GM19193 (cell line): Measurements from ENCODE around the gene RHOH.

Source experiments
- POLR2A ChIP-seq: IDR thresholded peaks from 4 replicates; pipeline ENCODE4 v1.6.1; 2011; ENCODE audit not compliant: insufficient read depth, insufficient read length; ENCODE audit errors: extremely low read depth

RHOH gene

GRCh38 chr4:40238008-40238699 lies 41.3 kb downstream of the RHOH start:
- TF ChIP-seq POLR2A, result no peak

GRCh38 chr4:40238700-40239548 lies 42.1 kb downstream of the RHOH start:
- TF ChIP-seq POLR2A, result no peak

GRCh38 chr4:40240040-40240653 lies 43.3 kb downstream of the RHOH start:
- no peak for TF ChIP-seq POLR2A

GRCh38 chr4:40241026-40241425 lies 44.2 kb downstream of the RHOH start:
- TF ChIP-seq POLR2A, result no peak

GRCh38 chr4:40241941-40242340 lies 45.1 kb downstream of the RHOH start:
- no peak for TF ChIP-seq POLR2A

GRCh38 chr4:40243386-40243948 lies 46.6 kb downstream of the RHOH start:
- no peak for TF ChIP-seq POLR2A

- no peak for TF ChIP-seq POLR2A
These were observed 47.8 kb downstream of the RHOH start for GRCh38 chr4:40244606-40245005.

GRCh38 chr4:40245550-40245949 lies 48.7 kb downstream of the RHOH start:
- TF ChIP-seq POLR2A, result no peak

GRCh38 chr4:40246011-40246900 lies 49.4 kb downstream of the RHOH start:
- peak; percentile 47 for TF ChIP-seq POLR2A

GRCh38 chr4:40246938-40247337 lies 50.1 kb downstream of the RHOH start:
- TF ChIP-seq POLR2A, result no peak

GRCh38 chr4:40247350-40247749 lies 50.5 kb downstream of the RHOH start:
- peak; percentile 57 for TF ChIP-seq POLR2A

- TF ChIP-seq POLR2A, result no peak
These were observed 54.5 kb downstream of the RHOH start for GRCh38 chr4:40251366-40251765.

- TF ChIP-seq POLR2A, result no peak
These were observed 57.1 kb downstream of the RHOH start for GRCh38 chr4:40253906-40254305.
